Activated CD8-positive, alpha-beta memory T cell treated with anti-CD3 and anti-CD28 coated beads for 1 hour (primary cell): Measurements from ENCODE around the gene ZNFX1.

Experiments
- DNase-seq, 2 donors: peaks; one replicate each; pipeline ENCODE4 v3.0.0-alpha.2; 2020; ENCODE audit warnings: low read depth in 1 of 2; ENCODE audit errors: extremely low read depth in 1 of 2

The ZNFX1 gene

DNA sequence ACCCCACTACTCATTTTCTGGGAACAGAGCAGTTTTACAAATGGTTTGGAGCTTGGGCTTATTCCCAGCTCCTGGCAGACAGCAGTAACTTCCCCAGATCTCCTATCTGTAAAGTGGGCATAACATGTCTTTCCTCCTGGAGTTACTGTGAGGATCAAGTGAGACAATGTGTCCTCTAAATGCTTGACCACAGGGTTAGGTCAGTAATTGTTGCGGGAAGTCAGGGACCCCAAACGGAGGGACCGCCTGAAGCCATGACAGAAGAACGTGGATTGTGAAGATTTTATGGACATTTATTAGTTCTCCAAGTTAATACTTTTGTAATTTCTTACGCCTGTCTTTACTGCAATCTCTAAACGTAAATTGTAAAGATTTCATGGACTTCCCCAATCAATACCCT is 15.3 kb upstream of the ZNFX1 start:
- DNase-seq: no peak

DNA sequence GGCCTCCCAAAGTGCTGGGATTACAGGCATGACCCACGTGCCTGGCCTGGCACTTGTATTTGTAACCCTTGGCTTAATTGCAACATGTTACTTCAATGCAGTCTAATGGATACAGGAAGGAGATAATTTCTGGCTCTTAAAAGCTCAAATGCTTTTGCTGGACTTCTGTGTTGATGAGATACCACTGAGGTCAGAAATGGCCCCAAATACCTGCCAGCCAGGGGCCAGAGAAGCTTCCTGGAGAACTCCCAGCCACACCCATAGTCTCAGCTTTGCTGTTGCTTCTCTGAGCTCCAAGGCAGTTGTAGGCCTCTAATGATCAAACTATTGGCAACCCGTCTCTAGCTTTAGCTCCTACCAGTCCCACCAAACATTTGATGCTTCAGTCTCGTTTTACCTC is 14.2 kb upstream of the ZNFX1 start:
- DNase-seq: no peak

DNA sequence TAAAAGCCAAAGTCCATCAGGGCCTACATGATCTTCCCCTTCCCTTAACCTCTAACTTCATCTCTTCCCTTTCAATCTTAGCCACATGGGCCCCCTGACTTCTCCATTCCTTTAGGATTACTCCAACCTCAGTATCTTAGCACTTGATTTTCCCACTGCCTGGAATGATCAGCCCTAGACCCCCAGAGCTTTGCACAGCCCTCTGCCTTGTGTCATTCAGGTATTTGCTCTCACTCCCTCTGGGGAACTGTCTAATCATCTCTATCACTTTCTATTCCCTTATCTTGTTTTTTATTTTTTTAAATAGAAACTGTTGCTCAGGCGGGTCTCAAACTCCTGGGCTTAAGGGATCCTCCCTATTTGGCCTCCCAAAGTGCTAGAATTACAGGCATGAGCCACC is 13.3 kb upstream of the ZNFX1 start:
- no peak for DNase-seq

DNA sequence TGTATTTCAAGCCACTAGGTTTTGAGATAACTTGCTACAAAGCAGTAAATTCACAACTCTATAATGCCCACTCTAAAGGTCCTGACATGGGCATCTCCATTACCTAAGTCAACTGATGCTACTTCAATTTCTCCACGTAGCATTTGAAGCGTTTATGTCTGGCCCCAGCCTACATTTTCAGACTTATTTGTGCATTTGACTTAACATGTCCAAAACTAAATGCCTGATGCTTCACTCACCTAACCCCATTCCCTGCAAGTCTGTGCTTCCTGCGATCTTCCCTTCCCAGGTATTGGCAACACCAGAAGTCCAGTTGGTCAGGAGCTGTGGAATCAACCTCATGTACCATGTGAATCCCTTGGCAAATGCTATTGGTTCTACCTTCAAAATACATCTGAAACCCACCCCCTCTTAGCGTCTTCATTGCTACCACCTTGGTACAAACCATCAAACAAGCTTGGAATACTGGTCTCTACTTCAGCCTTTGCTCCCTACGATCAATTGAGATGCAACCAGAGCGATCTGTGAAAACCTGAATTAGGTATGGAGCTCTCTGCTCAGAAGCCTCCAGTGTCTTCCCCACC is 12.8 kb upstream of the ZNFX1 start:
- no peak for DNase-seq

DNA sequence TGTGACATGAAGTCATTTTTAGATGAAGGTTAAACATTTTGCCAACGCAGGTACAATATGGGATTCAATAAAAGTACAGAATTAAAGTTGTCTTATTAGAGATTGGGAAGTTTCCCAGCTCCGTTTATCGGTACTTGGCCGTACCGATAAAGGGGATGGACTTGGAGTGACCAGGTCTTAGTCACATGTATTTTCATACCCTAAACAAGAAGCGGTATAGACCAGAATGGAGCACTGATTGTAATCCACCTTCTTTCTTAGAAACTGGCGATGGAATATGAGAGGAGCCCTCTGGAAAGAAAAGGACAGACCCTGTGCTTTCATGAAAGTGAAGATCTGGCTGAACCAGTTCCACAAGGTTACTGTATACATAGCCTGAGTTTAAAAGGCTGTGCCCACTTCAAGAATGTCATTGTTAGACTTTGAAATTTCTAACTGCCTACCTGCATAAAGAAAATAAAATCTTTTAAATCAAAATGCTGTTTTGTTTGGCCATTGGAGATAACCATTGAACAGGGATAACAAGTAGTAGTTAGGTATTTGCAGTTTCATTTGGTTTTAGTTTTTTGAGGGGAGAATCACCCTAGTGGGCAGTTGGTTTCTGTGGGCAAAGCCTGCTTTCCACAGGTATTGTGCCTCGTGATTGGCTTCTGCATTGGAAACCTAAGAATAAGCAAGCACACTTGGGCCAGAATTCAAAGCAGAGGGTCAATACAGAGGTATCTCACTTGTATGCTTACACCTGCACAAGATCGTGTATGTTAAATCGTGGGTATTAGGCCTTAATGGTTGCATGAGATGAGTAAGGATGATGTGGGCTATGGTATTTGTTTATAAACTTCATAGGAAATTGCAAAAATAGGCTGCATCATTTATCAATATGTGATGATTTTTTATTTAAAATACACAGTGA is 11.2 kb upstream of the ZNFX1 start:
- no peak for DNase-seq

DNA sequence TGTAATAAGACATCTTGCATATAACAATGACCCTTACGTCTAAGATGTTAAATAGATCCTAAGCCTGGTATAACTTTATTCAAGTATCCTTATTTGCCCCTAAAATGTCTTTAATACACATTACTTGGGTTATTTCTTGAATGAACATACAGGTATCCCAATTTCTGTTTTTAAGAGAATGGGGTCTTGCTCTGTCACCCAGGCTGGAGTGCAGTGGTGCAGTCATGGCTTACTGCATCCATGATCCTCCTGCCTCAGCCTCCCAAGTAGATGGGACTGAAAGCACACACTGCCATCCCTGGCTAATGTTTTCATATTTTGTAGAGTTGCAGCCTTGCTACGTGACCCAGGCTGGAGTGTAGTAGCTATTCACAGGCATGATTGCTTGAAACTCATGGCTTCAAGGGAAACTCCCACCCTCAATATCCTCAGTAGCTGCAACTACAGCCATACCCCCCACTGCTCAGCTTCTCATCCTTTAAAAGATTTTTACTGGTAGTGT is 10.4 kb upstream of the ZNFX1 start:
- no peak for DNase-seq

DNA sequence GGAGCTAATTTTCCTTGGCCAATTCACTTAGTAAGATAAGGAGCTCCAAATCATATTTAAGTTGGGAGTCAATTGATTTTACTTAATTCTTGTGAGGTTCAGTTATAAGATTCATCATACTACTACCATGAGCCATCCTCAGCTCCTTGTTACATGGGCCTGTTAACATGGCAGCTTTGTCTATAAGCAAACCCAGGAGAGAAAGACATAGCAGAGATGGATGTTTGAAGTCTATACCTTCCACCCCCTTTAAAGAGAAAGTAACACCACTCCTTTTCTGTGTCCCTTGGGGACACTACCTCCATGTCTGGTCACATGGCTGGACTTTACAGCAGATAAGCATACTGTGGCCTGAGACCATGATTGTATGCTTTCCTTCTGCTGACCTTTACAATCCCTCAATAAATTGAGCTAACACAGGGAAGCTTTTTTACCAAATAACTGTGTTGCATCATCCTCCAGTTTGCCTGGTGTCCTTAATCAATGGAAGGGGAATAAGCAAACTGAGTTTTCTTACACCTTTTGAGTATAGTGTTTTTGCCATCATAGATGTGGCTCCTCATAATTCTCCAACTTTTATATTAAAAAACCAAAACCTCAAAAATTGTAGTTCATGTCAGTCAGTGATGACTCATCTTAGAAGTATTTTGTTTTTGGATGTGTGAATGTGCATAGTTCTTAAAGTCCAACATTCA is 9.8 kb upstream of the ZNFX1 start:
- no peak for DNase-seq

DNA sequence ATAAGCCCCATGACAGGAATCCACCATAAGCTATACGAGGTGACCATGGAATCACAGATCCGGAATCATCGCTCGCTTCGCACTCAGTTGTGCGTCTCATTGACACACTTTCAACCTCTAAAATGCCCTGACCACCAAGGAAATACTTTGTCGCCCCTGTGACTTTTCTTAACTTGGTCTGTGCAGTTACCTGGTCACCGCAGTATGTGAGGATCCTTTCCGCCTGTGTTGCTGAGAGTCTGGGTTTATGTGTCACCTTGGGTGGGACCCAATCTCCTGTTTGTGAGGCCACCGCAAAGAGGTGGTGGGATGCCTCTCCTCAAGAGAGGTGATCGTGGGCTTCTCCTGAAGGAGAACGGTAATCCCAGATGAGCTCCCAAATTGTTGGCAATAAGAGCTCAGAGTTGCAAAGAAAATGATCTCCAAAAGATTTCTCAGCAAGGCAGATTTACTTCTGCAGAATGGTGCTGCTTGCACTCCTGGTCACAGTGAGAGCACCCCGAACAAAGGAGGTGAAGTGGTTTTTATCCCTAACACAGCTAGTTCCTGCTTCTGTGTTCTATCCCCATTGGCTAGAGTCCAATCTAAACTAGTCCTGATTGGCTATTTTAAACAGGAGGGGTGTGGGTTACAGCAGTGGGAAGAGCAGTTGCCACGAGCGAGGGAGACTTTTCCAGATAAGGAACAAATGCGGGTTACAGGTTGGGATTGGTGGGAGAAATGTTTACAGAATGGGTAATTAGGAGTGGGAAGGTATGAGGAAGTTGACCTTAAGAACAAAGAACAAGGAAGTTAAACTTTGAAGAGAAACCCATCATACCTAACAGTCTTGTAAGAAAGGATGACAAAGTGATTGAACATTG is 9.1 kb upstream of the ZNFX1 start:
- DNase-seq: no peak

DNA sequence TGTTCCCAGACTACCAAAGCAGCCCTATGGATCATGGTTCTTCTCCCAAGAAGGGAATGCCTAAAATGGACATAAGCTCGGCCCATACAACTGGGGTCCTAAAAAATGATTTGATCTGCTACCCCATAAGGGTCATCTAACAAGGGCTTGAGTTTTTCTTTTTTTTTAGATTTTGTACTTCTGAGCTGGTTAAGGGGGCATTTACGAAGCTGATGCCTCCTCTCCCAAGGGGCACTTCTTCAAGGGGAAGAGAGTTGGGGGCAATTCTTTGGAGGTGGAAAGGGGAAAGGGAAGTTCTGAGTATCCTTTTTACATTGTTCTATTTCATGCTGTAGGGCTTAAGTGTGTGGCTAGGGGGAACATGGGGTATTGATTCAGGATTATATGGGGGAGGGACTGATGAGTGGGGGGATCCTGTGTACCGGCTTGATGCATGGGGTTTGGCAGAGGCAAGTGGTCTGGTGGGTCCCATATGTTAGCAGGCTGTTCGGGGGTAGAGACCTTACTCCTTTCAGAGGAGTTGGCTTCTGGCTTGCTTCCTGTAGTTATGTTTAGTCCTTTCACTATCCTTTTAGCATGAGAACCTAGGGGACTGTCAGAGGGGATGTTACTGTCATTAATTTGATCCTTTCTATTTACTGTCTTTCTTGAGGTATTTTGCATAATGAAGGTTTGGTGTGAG is 8.1 kb upstream of the ZNFX1 start:
- DNase-seq: no peak

DNA sequence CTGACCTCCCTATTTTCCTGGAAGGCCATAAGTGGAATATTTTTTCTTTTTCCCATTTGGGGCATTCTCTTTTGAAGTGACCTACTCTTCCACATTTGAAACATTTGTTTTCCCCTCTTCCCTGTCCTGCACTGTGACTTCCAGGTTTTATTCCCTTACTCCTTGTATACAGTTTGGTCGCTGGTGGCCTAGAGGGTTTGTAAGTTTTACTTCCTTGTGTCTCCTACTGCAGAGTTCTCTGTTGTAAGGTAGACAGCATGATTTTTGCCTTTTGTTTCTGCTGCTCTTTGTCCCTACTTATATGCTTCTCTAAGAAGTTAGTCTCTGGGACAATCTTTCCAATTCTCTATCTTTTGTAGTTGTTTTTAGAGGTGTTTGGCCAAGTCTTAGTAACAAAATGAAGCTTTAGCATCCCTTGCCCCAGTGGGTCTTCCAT is 7.4 kb upstream of the ZNFX1 start:
- DNase-seq: no peak

DNA sequence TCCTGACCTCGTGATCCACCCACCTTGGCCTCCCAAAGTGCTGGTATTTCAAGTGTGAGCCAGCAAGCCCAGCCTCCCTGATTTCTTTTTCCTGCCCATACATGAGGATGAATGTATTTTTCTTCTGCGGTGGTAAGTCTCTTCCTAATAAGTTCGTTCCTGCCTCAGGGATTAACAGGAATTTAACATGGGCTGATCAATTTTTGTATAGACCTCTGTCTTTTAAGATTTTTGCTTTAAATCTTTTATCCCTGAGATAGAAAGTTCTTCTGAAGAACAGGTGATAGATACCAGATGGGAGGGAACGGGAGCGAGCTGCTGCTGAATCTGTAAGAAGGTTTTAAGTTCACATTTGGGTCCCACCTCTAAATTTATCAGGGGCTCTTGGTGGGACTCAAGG is 7.0 kb upstream of the ZNFX1 start:
- no peak for DNase-seq

DNA sequence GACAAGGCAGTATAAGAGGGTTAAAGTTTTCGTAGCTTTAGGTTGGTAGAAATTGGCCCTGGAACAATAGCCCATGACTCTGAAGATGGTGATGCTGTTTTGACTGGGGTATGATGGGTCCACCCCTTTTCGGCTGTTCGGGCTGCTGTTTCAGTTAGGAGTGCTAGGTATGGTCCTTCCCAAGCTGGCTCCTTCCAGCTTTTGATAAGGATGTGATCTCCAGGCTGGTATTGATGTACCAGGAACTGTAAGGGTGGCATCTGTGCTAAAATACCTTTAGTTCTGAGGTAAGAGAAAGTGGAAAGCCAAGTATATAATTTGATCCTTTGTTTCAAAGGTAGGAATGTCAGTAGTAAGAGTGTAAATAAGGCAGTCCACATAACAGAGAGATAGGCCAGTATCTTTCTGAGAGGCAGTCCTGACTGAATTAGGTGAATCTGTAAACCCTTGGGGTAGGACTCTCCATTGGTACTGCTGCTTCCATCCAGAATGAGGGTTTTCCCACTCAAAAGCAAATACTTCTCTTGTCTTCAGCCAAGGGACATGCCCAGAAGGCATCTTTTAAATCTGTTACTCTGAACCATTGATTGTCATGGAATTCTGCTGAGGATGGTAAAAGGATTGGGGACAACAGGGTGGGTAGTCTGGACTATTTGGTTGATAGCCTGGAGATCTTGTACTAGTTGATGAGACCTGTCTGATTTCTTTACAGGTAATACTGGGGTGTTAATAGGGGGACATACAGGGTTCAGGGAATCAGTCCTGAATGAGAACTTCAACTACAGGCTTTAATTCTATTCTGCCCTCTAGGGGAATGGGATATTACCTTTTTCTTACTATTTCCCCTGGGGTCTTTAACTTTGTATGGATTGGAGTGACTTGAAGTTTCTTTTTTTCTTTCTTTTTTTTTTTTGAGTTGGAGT is 6.1 kb upstream of the ZNFX1 start:
- DNase-seq: no peak

DNA sequence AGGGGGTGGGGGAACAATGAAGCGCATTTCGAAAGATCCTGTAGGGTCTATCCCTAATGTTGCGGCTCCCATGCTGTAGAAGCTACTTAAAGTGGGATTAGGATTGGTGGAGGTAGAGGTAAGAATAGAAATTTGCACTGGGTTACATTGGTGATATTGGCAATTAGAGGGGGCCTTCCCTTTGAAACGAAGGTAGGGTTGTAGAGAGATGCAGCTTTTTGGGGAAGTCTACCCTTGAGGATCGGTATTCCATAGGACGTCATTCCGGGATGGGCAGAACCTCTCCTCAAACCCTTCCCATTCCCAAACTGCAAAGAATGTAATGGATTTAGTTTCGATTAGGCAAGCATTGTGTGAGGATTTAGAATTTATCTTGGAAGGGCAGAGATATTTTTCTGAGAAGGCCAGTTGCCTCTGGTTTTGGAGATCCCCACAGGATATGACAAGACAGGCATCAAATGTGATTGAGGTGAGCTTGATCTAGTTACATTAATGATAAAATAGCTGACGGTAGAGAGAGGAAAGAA is 5.4 kb upstream of the ZNFX1 start:
- no peak for DNase-seq

DNA sequence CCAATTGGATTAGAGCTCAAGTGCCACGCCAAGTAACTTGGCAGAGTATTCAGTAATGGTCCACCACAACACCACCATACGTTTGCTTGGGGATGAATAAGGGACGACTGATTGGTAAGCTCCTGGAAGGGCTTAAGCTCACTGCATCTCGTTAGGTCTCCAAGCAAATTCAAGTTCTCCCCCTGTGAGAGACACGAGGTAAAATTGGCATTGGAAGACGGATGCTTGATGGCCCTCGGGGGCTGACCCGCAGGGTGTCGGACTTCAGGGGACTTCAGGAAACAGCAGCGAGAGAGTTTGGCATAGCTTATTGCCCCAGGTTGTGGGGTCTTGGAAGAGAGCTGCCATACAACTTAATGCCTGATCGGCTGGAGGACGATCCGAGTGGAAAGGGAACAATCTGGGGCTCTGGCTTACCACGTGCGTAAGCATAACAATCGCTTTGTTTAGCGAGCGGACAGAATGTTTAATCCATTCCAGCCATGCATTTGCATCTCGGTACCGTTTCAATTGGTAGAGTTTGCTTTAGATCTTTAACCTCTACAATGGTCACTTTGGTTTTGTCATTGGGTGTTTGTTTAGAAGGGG is 4.8 kb upstream of the ZNFX1 start:
- no peak for DNase-seq

DNA sequence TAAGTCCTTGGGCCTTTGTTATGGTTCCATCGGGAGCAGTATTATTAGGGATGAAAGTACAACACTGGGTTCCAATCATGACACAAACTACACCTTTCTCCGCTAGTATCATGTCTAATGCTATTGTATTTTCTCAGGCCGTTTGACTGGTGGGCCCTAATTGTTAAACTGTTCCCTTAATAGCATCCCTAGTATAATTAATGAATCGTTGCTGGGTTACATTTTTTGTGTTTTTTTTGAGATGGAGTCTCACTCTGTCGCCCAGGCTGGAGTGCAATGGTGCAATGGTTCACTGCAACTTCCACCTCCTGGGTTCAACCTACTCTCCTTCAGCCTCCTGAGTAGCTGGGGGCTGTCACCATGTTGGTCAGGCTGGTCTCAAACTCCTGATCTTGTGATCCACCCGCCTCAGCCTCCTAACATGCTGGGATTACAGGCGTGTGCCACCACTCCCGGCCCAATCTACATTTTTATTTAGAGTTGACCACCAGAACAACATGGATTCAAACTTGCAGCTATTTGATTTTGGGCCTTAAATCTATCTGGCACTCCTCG is 4.1 kb upstream of the ZNFX1 start:
- no peak for DNase-seq

DNA sequence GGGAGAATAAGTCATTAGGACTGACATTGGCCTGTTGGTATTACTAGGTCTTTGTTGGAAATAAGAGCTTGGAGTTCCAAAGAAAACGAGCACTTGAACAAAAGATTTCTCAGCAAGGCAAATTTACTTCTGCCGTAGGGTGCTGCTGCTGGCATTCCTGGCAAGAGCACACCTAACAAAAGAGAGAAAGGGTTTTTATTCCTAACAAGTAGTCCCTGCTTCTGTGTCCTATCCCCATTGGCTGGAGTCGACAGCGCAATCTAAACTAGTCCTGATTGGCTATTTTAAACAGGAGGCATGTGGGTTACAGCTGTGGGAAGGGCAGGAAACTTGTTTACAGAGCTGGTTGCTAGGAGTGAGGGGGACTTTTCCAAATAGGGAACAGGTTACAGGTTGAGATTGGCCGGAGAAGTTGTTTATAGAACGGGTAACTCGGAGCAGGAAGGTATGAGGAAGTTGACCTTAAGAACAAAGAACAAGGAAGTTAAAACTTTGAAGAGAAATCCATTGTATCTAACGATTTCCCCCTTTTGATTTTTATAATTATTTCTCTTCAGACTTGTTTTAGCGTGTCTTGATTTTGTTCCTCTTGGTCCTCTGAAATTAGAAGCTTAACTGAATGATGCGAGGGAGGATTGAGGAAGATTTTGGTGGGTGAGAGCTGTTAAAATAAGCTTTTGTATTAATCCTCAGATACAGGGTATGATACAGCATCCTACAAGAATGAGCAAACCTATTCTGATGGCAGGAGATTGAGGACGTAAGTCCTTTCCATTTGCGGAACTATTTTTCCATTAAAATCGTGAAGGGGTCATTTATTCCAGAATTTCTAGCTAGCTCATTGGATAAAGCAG is 3.4 kb upstream of the ZNFX1 start:
- DNase-seq: no peak

DNA sequence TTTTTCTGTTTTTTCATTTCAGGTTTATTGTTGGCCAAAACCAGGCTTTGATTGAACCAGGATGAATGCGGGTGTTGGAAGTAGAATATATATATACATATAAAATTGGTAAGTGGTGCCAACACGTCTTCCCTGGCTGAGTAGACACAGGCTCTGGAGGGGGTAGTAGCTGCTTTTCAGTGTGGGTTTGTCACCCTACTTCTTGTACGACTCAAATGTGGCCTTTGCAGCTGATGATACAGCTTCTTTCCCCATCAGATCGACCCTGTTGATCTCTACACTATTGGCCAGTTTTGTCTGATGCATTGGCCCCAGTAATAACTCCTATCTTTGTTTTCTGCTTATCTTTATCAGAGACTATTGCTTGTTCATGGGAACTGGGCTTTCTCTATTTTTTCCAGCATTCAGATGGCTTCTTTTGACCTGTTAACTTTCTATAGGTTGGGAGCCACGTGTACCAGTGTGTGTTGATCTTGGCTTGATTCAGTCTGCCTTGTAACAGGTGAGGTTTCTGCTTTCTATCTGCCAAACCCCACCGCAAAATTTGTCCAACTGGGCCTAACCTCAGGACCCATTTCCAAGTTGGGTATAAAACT is 2.7 kb upstream of the ZNFX1 start:
- no peak for DNase-seq
